Osteoblast (primary cell): ENCODE results near the gene SLC12A5. TPM values are rescaled to one million over a fixed set of nuclear protein-coding genes. Genes with fewer than 3 reads are reported as not detected.
"Not testable (repeated sequence)": the region's sequence is repeated elsewhere in the genome, so short reads cannot be mapped to it uniquely, and the experiment has no call there.

ENCODE experiments used
- DNase-seq: peaks from one replicate; pipeline ENCODE4 v3.0.0; 2011; ENCODE audit warnings: low spot score, mixed read lengths; ENCODE audit not compliant: insufficient read length; ENCODE audit errors: missing footprints
- H2AFZ ChIP-seq: 2 replicates; pipeline ENCODE4 v1.6.0; 2011; ENCODE audit warnings: mild to moderate bottlenecking, low read length
- H3K27ac ChIP-seq: 2 replicates; pipeline ENCODE4 v1.5.1; 2011; ENCODE audit warnings: mild to moderate bottlenecking, low read depth, low read length, moderate library complexity
- H3K27me3 ChIP-seq: 2 replicates; pipeline ENCODE4 v1.6.0; 2012; ENCODE audit warnings: mild to moderate bottlenecking, control low read depth, inconsistent platforms, low read length, moderate library complexity; ENCODE audit not compliant: insufficient read depth
- H3K36me3 ChIP-seq: 2 replicates; pipeline ENCODE4 v1.5.1; 2011; ENCODE audit warnings: mild to moderate bottlenecking, low read length, control low read depth, moderate library complexity; ENCODE audit not compliant: insufficient read depth
- H3K4me1 ChIP-seq: 2 replicates; pipeline ENCODE4 v1.5.1; 2011; ENCODE audit warnings: mild to moderate bottlenecking, low read length, control low read depth, moderate library complexity; ENCODE audit not compliant: insufficient read depth
- H3K4me2 ChIP-seq: 2 replicates; pipeline ENCODE4 v1.6.0; 2011; ENCODE audit warnings: mild to moderate bottlenecking, low read length; ENCODE audit not compliant: insufficient read depth
- H3K4me3 ChIP-seq: fragments of 200-600 bp; sonication (generic); 3 replicates; pipeline ENCODE4 v1.5.1; 2012; ENCODE audit warnings: mild to moderate bottlenecking, low read length, inconsistent platforms; ENCODE audit not compliant: insufficient read depth
- H3K79me2 ChIP-seq: 2 replicates; pipeline ENCODE4 v1.6.0; 2012; ENCODE audit warnings: mild to moderate bottlenecking, low read length, control low read depth, inconsistent platforms; ENCODE audit not compliant: insufficient read depth
- H3K9me3 ChIP-seq: 2 replicates; pipeline ENCODE4 v1.5.1; 2011; ENCODE audit warnings: low read depth, low read length, control low read depth
- H4K20me1 ChIP-seq: 2 replicates; pipeline ENCODE4 v1.6.0; 2012; ENCODE audit warnings: mild to moderate bottlenecking, low read length, control low read depth; ENCODE audit not compliant: insufficient read depth
- CTCF ChIP-seq: IDR thresholded peaks from 2 replicates; pipeline ENCODE4 v1.5.1; 2011; ENCODE audit warnings: mild to moderate bottlenecking, low read depth, low read length, moderate library complexity; ENCODE audit errors: extremely low read depth
- total RNA-seq: library from RNA; depleted of rRNA; stranded (reverse); fragments of >200 nt; gene quantifications from 2 replicates; pipeline ENCODE4 v1.2.3, GENCODE V29; 2012

The SLC12A5 gene
- total RNA-seq, 1 donor = under 0.01 TPM

- Histone ChIP-seq H3K36me3 (no peaks in the 10 kb centered on the region), H3K4me3 (no peak overlapping the region), H3K9me3 (no peaks in the 10 kb centered on the region), H3K27ac (no peak overlapping the region), H2AFZ (no peak overlapping the region), H4K20me1 (no peaks in the 10 kb centered on the region), H3K27me3 (no peaks in the 10 kb centered on the region), H3K4me2 (no peak overlapping the region), H3K79me2 (no peaks in the 10 kb centered on the region), H3K4me1 (no peaks in the 10 kb centered on the region)
- DNase-seq = peak; percentile 91
- peak; percentile 81 for TF ChIP-seq CTCF
Measured at GRCh38 chr20:45987108-45987780, 41.8 kb upstream of the SLC12A5 start.

- not testable (repeated sequence) for H4K20me1 ChIP-seq, H3K79me2 ChIP-seq
Measured at GRCh38 chr20:45988830-45989229, 40.2 kb upstream of the SLC12A5 start.

GRCh38 chr20:45991616-45992015, 37.4 kb upstream of the SLC12A5 start:
- H2AFZ ChIP-seq = no peak overlapping the region
- no peaks in the 10 kb centered on the region for H3K27me3 ChIP-seq
- DNase-seq = no peak
- no peaks in the 10 kb centered on the region for H4K20me1 ChIP-seq
- no peak for TF ChIP-seq CTCF
- no peak overlapping the region for H3K4me2 ChIP-seq
- no peak overlapping the region for H3K4me3 ChIP-seq
- no peaks in the 10 kb centered on the region for H3K79me2 ChIP-seq
- peaks cover 5% of the 10 kb centered on the region for H3K4me1 ChIP-seq
- H3K27ac ChIP-seq = no peak overlapping the region
- no peaks in the 10 kb centered on the region for H3K9me3 ChIP-seq
- H3K36me3 ChIP-seq = no peaks in the 10 kb centered on the region

More at GRCh38 chr20:45988830-45989229, 40.2 kb upstream of the SLC12A5 start:
- H3K27ac ChIP-seq, DNase-seq, H3K4me3 ChIP-seq, H2AFZ ChIP-seq, H3K9me3 ChIP-seq, H3K36me3 ChIP-seq, H3K4me1 ChIP-seq, H3K4me2 ChIP-seq, H3K27me3 ChIP-seq: not testable (repeated sequence)

- Histone ChIP-seq H3K79me2 (no peaks in the 10 kb centered on the region), H4K20me1 (no peaks in the 10 kb centered on the region), H3K9me3 (no peaks in the 10 kb centered on the region), H3K4me3 (no peak overlapping the region), H3K4me1 (peaks cover 5% of the 10 kb centered on the region), H3K36me3 (no peaks in the 10 kb centered on the region), H3K4me2 (no peak overlapping the region), H3K27ac (no peak overlapping the region), H2AFZ (no peak overlapping the region), H3K27me3 (peaks cover 15% of the 10 kb centered on the region)
- peak; percentile 88 for DNase-seq
- TF ChIP-seq CTCF = no peak
Measured at GRCh38 chr20:45993197-45993951, 35.6 kb upstream of the SLC12A5 start.
